ENCODE results near the gene SETD4.
"Not testable (repeated sequence)": the region's sequence is repeated elsewhere in the genome, so short reads cannot be mapped to it uniquely, and the experiment has no call there.

The SETD4 gene

GRCh38 chr21:36077758-36078157 lies 17.4 kb upstream of the SETD4 start:
- no peak for DNase-seq (ENCODE audit: low read depth)

DNA sequence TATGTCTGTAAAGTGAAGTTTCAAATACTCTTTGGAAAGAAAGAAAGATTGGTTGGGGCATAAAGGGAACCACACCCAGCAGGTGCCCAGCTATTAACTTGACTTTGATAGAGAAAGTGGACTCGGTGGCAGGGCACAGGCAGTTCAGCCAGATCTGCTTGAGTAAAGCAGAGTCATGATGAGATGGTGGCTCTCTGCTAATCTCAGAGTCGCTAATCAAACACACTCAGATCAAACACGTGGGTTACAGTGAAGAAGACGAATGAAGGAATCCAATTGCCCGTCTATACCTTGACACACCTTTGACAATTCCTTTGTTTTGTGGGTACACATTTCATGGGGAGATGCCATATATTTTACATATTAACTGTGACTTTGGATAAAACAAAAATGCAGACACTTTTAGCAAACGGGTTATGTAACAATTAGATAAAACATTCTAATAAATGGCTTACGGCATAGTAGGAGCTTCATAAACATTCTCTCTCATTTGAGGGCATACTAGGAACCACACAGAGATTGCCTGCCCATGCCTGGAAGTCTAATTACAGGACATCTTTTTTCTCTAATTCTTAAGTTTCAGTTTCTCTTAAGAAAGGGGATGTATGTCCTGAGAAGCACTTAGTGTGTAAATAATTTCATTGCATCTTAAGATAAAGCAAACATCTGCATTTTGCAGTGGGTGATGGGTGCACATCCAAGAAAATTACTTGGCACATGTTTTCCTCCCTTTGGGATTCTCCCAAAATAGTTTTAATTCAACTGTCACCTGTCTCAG lies 16.7 kb upstream of the SETD4 start:
- no peak for DNase-seq (ENCODE audit: low read depth)

GRCh38 chr21:36075953-36076352 lies 15.6 kb upstream of the SETD4 start:
- DNase-seq (ENCODE audit: low read depth), result no peak

DNA sequence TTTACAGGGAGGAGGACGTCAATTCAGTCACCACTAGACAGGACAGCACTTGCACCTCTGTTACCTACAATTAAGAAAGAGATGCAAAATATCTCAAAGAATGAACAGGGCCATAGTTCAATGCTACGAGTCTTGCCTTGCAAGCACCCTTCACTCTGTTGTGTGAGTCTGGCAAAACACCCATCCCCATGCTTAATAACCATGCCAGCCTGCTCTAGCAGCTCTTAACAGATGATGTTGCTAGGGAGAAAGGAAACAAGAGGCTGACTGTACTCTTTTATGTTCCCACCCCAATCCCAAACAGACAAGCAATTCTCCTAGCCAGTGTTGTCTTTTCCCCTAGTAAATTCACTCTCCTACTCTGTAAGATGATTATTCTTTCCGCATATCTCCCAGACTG lies 14.8 kb upstream of the SETD4 start:
- DNase-seq (ENCODE audit: low read depth), result no peak

- DNase-seq (ENCODE audit: low read depth), result not testable (repeated sequence)
These were observed 13.6 kb upstream of the SETD4 start for GRCh38 chr21:36073911-36074310.

DNA sequence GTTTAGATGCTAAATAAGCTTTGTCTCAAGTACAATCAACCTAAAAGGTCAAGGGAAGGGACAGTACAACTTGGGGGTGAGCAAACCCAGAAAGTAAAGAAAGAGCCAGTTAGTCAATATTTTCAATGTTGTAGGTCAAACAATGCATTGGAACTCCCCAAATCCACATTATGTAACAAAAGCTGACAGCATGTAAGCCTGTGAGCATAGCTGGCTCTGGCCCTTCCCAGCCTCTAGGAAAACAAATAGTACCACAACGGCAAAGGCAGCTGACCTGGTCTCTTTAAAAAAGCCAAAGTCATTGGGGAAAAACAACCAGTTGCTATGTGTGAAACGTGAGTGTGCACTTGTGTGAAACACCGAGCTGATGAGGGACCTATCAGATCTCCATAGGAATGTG lies 12.9 kb upstream of the SETD4 start:
- DNase-seq (ENCODE audit: low read depth), result no peak

DNA sequence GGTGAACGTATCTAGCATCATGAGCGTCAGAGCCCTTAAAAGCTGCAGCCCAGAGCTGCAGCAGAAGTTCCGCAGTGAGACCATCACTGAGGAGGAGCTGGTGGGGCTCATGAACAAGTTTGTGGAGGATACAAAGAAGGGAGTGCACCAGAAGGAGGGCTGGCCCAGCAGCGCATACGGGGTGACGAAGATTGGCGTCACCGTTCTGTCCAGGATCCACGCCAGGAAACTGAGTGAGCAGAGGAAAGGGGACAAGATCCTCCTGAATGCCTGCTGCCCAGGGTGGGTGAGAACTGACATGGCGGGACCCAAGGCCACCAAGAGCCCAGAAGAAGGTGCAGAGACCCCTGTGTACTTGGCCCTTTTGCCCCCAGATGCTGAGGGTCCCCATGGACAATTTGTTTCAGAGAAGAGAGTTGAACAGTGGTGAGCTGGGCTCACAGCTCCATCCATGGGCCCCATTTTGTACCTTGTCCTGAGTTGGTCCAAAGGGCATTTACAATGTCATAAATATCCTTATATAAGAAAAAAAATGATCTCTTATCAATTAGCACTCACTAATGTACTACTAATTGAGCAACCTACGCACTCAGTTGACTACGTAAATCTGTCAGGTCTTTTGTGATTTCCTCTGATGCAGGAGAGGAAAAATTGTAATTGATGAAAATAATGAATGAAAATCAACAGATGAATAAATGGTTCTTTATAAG lies 12.3 kb upstream of the SETD4 start:
- DNase-seq (ENCODE audit: low read depth), result no peak

GRCh38 chr21:36070999-36071398 lies 10.7 kb upstream of the SETD4 start:
- no peak for DNase-seq (ENCODE audit: low read depth)

GRCh38 chr21:36069713-36070583 lies 9.6 kb upstream of the SETD4 start, which contains the start of gene CBR1:
TSS of gene CBR1 (plus strand) at chr21:36070024. CDS start at chr21:36070116, 92 bp downstream.
- peak; percentile 86 for DNase-seq (ENCODE audit: low read depth)

DNA sequence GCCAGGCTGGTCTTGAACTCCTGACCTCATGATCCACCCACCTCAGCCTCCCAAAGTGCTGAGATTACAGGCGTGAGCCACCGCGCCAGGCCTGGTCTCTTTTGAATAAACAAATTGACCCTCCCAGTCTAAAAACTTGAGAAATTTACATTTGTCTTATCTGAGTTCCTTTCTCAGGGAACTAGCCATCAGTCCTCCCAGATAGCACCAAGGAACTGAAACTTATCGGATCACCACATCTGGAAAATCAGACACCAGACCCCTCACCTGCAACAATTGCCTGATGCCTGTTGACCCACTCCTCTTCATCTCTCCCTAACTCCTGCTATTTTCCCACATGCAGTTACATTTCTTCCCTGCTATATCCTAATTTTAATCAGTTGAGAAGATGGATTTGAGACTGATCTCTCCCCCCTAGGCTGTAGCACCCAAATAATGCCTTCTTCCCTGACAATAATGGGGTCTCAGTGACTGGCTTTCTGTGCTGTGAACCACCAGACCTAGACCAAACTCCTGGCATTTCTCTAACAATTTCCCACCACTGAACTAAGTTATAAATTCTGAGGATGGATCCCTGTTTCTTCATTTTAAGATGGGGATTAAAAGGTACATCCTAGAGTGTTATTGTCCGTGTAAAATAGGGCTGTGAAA lies 8.5 kb upstream of the SETD4 start:
- no peak for DNase-seq (ENCODE audit: low read depth)

DNA sequence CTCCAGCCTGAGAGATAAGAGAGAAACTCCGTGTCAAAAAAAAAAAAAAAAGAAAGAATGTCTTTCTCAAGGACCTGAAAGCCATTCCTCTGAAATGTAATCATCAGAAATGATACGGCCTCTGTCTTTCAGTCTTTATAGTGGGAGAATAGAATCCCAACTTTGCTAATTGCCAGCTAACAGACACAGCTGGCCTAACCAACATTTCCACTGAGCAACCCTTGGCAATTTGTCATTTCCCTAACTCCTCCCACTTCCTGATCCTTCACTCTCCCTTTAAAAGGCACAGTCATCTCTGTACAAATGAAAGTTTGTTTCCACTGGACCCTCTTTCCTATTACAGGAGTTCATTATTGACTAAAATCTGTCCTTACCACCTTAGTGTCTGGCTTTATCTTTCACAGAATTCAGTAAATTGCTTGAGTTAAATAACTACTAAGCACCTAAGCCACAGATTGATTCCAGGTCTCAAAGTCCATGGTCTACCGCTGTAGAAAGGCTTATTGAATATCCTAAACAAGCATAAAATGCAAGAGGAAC lies 5.2 kb upstream of the SETD4 start:
- peak; percentile 65 for DNase-seq (ENCODE audit: low read depth)

GRCh38 chr21:36064085-36064460 lies 3.7 kb upstream of the SETD4 start:
- DNase-seq (ENCODE audit: low read depth), result no peak

DNA sequence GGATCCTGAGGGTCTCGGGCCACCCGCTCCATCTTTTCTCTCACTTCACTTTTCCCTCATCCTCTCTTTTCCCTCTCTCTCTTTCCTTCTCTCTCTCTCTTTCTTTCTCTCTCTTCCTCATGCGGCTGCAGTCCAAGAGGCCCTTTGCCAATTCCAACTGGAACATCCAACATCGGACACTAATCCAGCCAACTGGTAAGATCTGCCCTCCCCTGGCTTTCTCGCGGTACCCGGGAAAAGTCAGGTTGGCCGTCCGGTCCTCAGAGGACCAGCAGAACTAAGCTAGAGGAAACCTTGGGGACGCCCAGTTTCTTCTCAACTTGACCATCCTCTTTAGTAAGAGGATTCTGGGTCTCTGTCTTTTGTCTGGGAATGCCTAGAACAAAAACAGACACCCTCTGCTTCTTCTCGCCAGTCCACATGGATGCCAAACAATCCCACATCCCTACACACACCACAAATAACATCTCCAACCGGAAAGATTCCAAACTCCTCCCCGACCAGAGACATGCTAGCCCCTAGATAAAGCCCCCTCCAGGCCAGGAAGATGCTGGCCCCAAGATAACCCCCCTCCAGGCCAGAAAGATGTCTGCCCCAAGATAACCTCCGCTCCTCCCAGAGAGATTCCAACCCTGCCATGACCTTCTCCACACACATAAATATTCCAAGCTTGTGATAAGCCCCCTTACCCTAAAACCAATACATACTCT lies 3.2 kb upstream of the SETD4 start:
- DNase-seq (ENCODE audit: low read depth), result no peak

GRCh38 chr21:36061445-36061844 lies 1.1 kb upstream of the SETD4 start:
- DNase-seq (ENCODE audit: low read depth), result no peak

- DNase-seq (ENCODE audit: low read depth), result no peak
These were observed 535 bp downstream of the SETD4 start for GRCh38 chr21:36059823-36060158.

GRCh38 chr21:36055551-36055950 lies 4.8 kb downstream of the SETD4 start:
- DNase-seq (ENCODE audit: low read depth), result no peak

GRCh38 chr21:36053715-36054062 lies 6.6 kb downstream of the SETD4 start:
- DNase-seq (ENCODE audit: low read depth), result no peak

GRCh38 chr21:36052860-36053714 lies 7.2 kb downstream of the SETD4 start:
- DNase-seq (ENCODE audit: low read depth), result no peak

DNA sequence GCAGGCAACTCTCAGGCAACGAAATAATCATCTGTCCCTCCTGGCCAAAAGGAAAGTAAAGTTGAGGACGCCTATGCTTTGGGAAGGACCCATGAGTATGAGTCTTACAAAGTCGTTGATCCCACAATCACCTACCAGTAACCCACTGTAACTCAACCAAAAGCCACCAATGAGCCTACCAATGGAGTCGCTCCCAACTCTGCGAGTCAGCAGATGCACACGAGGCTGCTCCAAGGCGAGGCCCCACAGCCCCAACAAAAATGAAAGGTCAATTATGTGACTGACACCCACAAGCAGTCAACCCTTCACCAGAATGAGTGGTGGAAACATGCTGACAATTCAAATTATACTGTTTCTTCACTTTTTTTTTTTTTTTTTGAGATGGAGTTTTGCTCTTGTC lies 12.0 kb downstream of the SETD4 start:
- no peak for DNase-seq (ENCODE audit: low read depth)

DNA sequence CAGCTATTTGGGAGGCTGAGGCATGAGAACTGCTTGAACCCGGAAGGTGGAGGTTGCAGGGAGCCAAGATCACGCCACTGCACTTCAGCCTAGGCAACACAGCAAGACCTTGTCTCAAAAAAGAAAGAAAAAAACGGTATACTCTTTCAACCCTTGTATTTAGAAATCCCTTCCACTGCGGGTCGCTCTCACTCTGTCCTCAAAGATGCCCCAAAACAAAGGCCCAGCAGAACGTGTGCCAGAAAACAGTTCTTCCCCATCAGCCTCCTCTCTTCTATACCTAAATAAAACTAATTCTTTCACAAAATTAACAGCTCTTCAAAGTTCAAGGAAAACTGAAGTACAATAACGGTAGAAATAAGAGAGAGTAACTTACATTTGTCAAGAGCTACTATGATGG lies 13.2 kb downstream of the SETD4 start:
- DNase-seq (ENCODE audit: low read depth), result no peak
